SK-N-SH (cell line): ENCODE data around the gene RBMS1. TPM values are rescaled to one million over a fixed set of nuclear protein-coding genes. Genes with fewer than 3 reads are reported as not detected.

Experiments used
- CTCF ChIA-PET: fragments of 300-600, 350-600 bp; formaldehyde crosslinking; extraction: SDS; loops from one replicate; lab custom pipeline; 2021; lab: Yijun Ruan, JAX
- POLR2A ChIA-PET: fragments of 350-600 bp; sonication (Branson Sonifier 250); formaldehyde crosslinking; extraction: SDS; loops from one replicate; lab custom pipeline; 2020; ENCODE audit warnings: antibody characterized with exemption, inconsistent platforms; lab: Yijun Ruan, JAX
- DNase-seq: peaks from one replicate; pipeline ENCODE4 v3.0.0; 2012
- H2AFZ ChIP-seq: fragments of 200-600 bp; sonication (generic); 2 replicates; pipeline ENCODE4 v1.8.1; 2016; ENCODE audit warnings: antibody characterized with exemption, mild to moderate bottlenecking, low read depth
- H3F3A ChIP-seq: fragments of 200-600 bp; sonication (generic); replicated peaks from 2 replicates; pipeline ENCODE3; 2016; ENCODE audit warnings: antibody characterized with exemption, mild to moderate bottlenecking; ENCODE audit not compliant: insufficient read depth
- H3K27ac ChIP-seq, 2 experiments: fragments of 200-500 bp in 1 of 2; fragments of 200-600 bp in 1 of 2; sonication (Bioruptor generic) in 1 of 2; sonication (generic), shearing (Covaris generic) in 1 of 2; 2 replicates each; pipeline versions ENCODE4 v1.5.1 to v1.6.1; 2014 to 2016; ENCODE audit warnings: low read depth in 2 of 2, inconsistent platforms in 1 of 2, low read length in 1 of 2, mild to moderate bottlenecking in 1 of 2, mixed read lengths in 1 of 2
- H3K27me3 ChIP-seq: fragments of 200-600 bp; sonication (generic), shearing (Covaris generic); 2 replicates; pipeline ENCODE4 v1.6.1; 2016; ENCODE audit warnings: mixed run types; ENCODE audit not compliant: insufficient read depth
- H3K36me3 ChIP-seq, 2 experiments: fragments of 200-500 bp in 1 of 2; fragments of 200-600 bp in 1 of 2; sonication (Bioruptor generic) in 1 of 2; sonication (generic) in 1 of 2; replicated peaks in 1 of 2; 2 replicates each; pipeline versions ENCODE3 to v1.5.1; 2014 to 2016; ENCODE audit warnings: low read length in 1 of 2, mild to moderate bottlenecking in 1 of 2; ENCODE audit not compliant: insufficient read depth in 2 of 2, control insufficient read depth in 1 of 2
- H3K4me1 ChIP-seq, 2 experiments: fragments of 200-500 bp in 1 of 2; fragments of 200-600 bp in 1 of 2; sonication (Bioruptor generic) in 1 of 2; sonication (generic), shearing (Covaris generic) in 1 of 2; 2 replicates each; pipeline versions ENCODE4 v1.5.1 to v1.6.1; 2014 to 2016; ENCODE audit warnings: low read depth in 1 of 2, low read length in 1 of 2, mixed run types in 1 of 2; ENCODE audit not compliant: insufficient read depth in 2 of 2, control insufficient read depth in 1 of 2
- H3K4me2 ChIP-seq: fragments of 200-600 bp; sonication (generic), shearing (Covaris generic); 2 replicates; pipeline ENCODE4 v1.6.1; 2017; ENCODE audit warnings: mixed run types
- H3K4me3 ChIP-seq, 2 experiments: fragments of 200-500 bp in 1 of 2; fragments of 200-600 bp in 1 of 2; sonication (Bioruptor generic) in 1 of 2; sonication (generic), shearing (Covaris generic) in 1 of 2; 2 replicates each; pipeline versions ENCODE4 v1.5.1 to v1.8.1; 2014 to 2016; ENCODE audit warnings: low read depth in 2 of 2, inconsistent platforms in 1 of 2, low read length in 1 of 2, mild to moderate bottlenecking in 1 of 2, mixed read lengths in 1 of 2, moderate library complexity in 1 of 2
- H3K79me2 ChIP-seq: fragments of 200-600 bp; sonication (generic); 2 replicates; pipeline ENCODE4 v1.8.1; 2017; ENCODE audit warnings: mild to moderate bottlenecking; ENCODE audit not compliant: insufficient read depth
- H3K9ac ChIP-seq: fragments of 200-600 bp; sonication (generic); 2 replicates; pipeline ENCODE4 v1.6.1; 2017; ENCODE audit warnings: mixed run types
- H3K9me2 ChIP-seq: fragments of 200-600 bp; sonication (generic); 2 replicates; pipeline ENCODE4 v1.6.1; 2017; ENCODE audit warnings: mixed run types
- H3K9me3 ChIP-seq: fragments of 200-600 bp; sonication (generic); 2 replicates; pipeline ENCODE4 v1.6.1; 2017; ENCODE audit warnings: mixed run types, mild to moderate bottlenecking, moderate library complexity
- H4K20me1 ChIP-seq: fragments of 200-600 bp; sonication (generic); 2 replicates; pipeline ENCODE4 v1.6.1; 2017; ENCODE audit warnings: mild to moderate bottlenecking, mixed run types; ENCODE audit not compliant: insufficient read depth
- CHD2 ChIP-seq: fragments of 150-350 bp; IDR thresholded peaks from 2 replicates; pipeline ENCODE4 v1.6.1; 2018; ENCODE audit warnings: low read length; ENCODE audit not compliant: partially characterized antibody
- CTCF ChIP-seq: fragments of 200-600 bp; sonication (generic); IDR thresholded peaks from 2 replicates; pipeline ENCODE4 v1.6.1; 2017; ENCODE audit warnings: antibody characterized with exemption, mild to moderate bottlenecking, moderate library complexity
- ELF1 ChIP-seq: IDR thresholded peaks from 2 replicates; pipeline ENCODE4 v1.4.0; 2012
- EZH2phosphoT487 ChIP-seq: fragments of 200-600 bp; sonication (generic); IDR thresholded peaks from 2 replicates; pipeline ENCODE4 v1.6.1; 2017; ENCODE audit warnings: low read depth, mixed run types, mild to moderate bottlenecking, antibody characterized with exemption, moderate library complexity, borderline replicate concordance
- FOXJ3 ChIP-seq: sonication (generic); formaldehyde crosslinking; IDR thresholded peaks from 2 replicates; pipeline ENCODE4 v1.5.1; 2020; ENCODE audit warnings: mild to moderate bottlenecking, missing genetic modification reagents
- GABPA ChIP-seq: IDR thresholded peaks from 2 replicates; pipeline ENCODE4 v1.4.0; 2012; ENCODE audit warnings: low read depth, mild to moderate bottlenecking
- IRF3 ChIP-seq: fragments of 150-350 bp; IDR thresholded peaks from 2 replicates; pipeline ENCODE4 v1.6.1; 2016; ENCODE audit warnings: mild to moderate bottlenecking, low read depth, low read length
- JUND ChIP-seq: IDR thresholded peaks from 2 replicates; pipeline ENCODE4 v1.4.0; 2012
- MEF2A ChIP-seq: IDR thresholded peaks from 2 replicates; pipeline ENCODE4 v1.4.0; 2012; ENCODE audit warnings: low read depth, borderline replicate concordance
- MXI1 ChIP-seq: IDR thresholded peaks from 2 replicates; pipeline ENCODE4 v1.6.1; 2012; ENCODE audit warnings: mild to moderate bottlenecking, low read depth, low read length, improper control_type of control experiment
- NFIC ChIP-seq: IDR thresholded peaks from 2 replicates; pipeline ENCODE4 v1.4.0; 2012; ENCODE audit warnings: borderline replicate concordance
- POLR2AphosphoS5 ChIP-seq: IDR thresholded peaks from 2 replicates; pipeline ENCODE4 v1.6.1; 2012; ENCODE audit warnings: low read depth, low read length
- REST ChIP-seq: IDR thresholded peaks from 2 replicates; pipeline ENCODE4 v1.6.1; 2012; ENCODE audit warnings: mild to moderate bottlenecking, low read depth, low read length, moderate library complexity
- SIN3A ChIP-seq: IDR thresholded peaks from 2 replicates; pipeline ENCODE4 v1.6.1; 2012; ENCODE audit warnings: low read depth, mild to moderate bottlenecking, low read length, moderate library complexity, borderline replicate concordance
- TCF12 ChIP-seq: IDR thresholded peaks from 2 replicates; pipeline ENCODE4 v1.4.0; 2012
- TEAD4 ChIP-seq: IDR thresholded peaks from 2 replicates; pipeline ENCODE4 v1.4.0; 2012; ENCODE audit warnings: mild to moderate bottlenecking, borderline replicate concordance; ENCODE audit not compliant: insufficient read depth
- YY1 ChIP-seq: IDR thresholded peaks from 2 replicates; pipeline ENCODE4 v1.4.0; 2012; ENCODE audit warnings: low read depth, mild to moderate bottlenecking
- ZBTB33 ChIP-seq: IDR thresholded peaks from 2 replicates; pipeline ENCODE4 v1.4.0; 2012; ENCODE audit warnings: low read depth, borderline replicate concordance
- WGBS: methylation state at CpG from one replicate; pipeline ENCODE4 v1.1.6; 2017; ENCODE audit warnings: low lambda C conversion rate; 5-methylcytosine and 5-hydroxymethylcytosine counted together
- polyA plus RNA-seq, 3 experiments: library from polyadenylated mRNA; depleted of rRNA; stranded (reverse); fragments of >200 nt; gene quantifications; 2 replicates each; pipeline ENCODE4 v1.2.3, GENCODE V29; 2012

RBMS1 gene
- polyA plus RNA-seq, 1 of the 3 experiments (the other 2 are of a cell fraction), result 56.5 TPM

- Histone ChIP-seq H3K4me1 (peaks cover 4 to 9% of the 10 kb centered on the region in 2 experiments; a peak in 3 of 4 replicates), H3K4me2 (no peak overlapping the region), H3K27ac (no peak overlapping the region), H3K36me3 (peaks cover 44 to 60% of the 10 kb centered on the region in 2 experiments), H3K9me2 (no peaks in the 10 kb centered on the region), H3F3A (peaks cover 23% of the 10 kb centered on the region), H3K27me3 (no peaks in the 10 kb centered on the region), H3K4me3 (no peak overlapping the region), H3K9me3 (no peaks in the 10 kb centered on the region), H4K20me1 (no peaks in the 10 kb centered on the region), H3K9ac (no peak overlapping the region), H3K79me2 (peaks cover 65% of the 10 kb centered on the region), H2AFZ (no peak overlapping the region)
- no peak for DNase-seq
- WGBS, result 84% methylated on average over 2 of the region's 2 CpGs
- TF ChIP-seq NFIC (no peak), TCF12 (no peak), MEF2A (no peak), REST (no peak), ELF1 (no peak), SIN3A (no peak), GABPA (no peak), EZH2phosphoT487 (no peak), POLR2AphosphoS5 (no peak), IRF3 (no peak), TEAD4 (no peak), JUND (no peak), MXI1 (no peak), ZBTB33 (no peak), FOXJ3 (CRISPR knock-in tag) (no peak), CTCF (no peak), CHD2 (no peak), YY1 (no peak)
- POLR2A ChIA-PET, result no interaction called here
- CTCF ChIA-PET, result interaction anchor here (1.1 to 2.2 kb wide), 4 partner anchors 9 to 691 kb away, joined by 3 to 5 read pairs (median 4); no protein-coding TSS in a partner anchor
Measured at GRCh38 chr2:160303076-160303475, 190.5 kb downstream of the RBMS1 start.
